Measurements from ENCODE around the gene TYW1B.
"Not testable (repeated sequence)": the region's sequence is repeated elsewhere in the genome, so short reads cannot be mapped to it uniquely, and the experiment has no call there.

DNA sequence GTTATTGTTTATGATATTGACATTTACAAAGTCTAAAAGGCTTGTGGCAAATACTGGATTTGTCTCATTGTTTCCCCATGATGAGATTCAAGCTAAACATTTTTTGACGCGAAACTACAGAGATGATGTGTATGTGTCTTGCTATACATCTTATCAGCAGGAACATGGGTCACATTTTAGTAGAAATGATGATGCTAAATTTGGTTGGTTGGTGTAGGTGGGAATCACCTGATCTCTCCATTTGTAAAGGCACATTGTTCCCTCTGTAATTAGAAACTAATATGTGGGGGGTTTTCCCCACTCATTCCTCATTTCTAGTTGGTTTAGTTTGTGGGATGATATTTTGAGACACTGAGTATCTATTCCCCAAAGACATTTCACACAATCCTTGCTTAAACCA lies 32.6 kb downstream of the TYW1B start:
- TF ChIP-seq, protein P1, sequence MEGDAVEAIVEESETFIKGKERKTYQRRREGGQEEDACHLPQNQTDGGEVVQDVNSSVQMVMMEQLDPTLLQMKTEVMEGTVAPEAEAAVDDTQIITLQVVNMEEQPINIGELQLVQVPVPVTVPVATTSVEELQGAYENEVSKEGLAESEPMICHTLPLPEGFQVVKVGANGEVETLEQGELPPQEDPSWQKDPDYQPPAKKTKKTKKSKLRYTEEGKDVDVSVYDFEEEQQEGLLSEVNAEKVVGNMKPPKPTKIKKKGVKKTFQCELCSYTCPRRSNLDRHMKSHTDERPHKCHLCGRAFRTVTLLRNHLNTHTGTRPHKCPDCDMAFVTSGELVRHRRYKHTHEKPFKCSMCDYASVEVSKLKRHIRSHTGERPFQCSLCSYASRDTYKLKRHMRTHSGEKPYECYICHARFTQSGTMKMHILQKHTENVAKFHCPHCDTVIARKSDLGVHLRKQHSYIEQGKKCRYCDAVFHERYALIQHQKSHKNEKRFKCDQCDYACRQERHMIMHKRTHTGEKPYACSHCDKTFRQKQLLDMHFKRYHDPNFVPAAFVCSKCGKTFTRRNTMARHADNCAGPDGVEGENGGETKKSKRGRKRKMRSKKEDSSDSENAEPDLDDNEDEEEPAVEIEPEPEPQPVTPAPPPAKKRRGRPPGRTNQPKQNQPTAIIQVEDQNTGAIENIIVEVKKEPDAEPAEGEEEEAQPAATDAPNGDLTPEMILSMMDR (IDR thresholded peaks at IDR 0.05): not testable (repeated sequence)
- not testable (repeated sequence) for TF ChIP-seq POLR2AphosphoS5, EP300, POLR2A (IDR thresholded peaks at IDR 0.05)
